GM12873 (cell line): ENCODE measurements around the gene CDYL.

Experiments used
- CTCF ChIP-seq: IDR thresholded peaks from 2 replicates; pipeline ENCODE4 v1.5.1; 2012; ENCODE audit warnings: low read depth, mild to moderate bottlenecking, moderate library complexity, low read length, control low read depth; ENCODE audit not compliant: insufficient read depth; ENCODE audit errors: missing control alignments

Gene CDYL

GRCh38 chr6:4773181-4773580, 3.0 kb upstream of the CDYL start:
- no peak for TF ChIP-seq CTCF

GRCh38 chr6:4774296-4774695, 1.9 kb upstream of the CDYL start:
- TF ChIP-seq CTCF: no peak

GRCh38 chr6:4774715-4775493, 1.3 kb upstream of the CDYL start:
- TF ChIP-seq CTCF: no peak

- TF ChIP-seq CTCF: no peak
Observed at GRCh38 chr6:4775494-4776130, 592 bp upstream of the CDYL start.

GRCh38 chr6:4776493-4777393, 539 bp downstream of the CDYL start:
- TF ChIP-seq CTCF: no peak

GRCh38 chr6:4777394-4777935, 1.3 kb downstream of the CDYL start:
- TF ChIP-seq CTCF: no peak

- TF ChIP-seq CTCF: no peak
Observed at GRCh38 chr6:4778086-4778485, 1.9 kb downstream of the CDYL start.
